Testis (tissue), 2 donors: ENCODE data around the gene ADORA1.

Experiments used
- CTCF ChIP-seq, 3 experiments: fragments of 450-650 bp in 2 of 3; fragments of 200-600 bp in 1 of 3; sonication (generic) in 1 of 3; IDR thresholded peaks; one replicate each; pipeline ENCODE4 v1.5.1; 2016 to 2019; ENCODE audit warnings: antibody characterized with exemption in 3 of 3, mild to moderate bottlenecking in 2 of 3, moderate library complexity in 1 of 3
- POLR2A ChIP-seq: fragments of 450-650 bp; IDR thresholded peaks from one replicate; pipeline ENCODE4 v1.6.1; 2017; ENCODE audit warnings: antibody characterized with exemption, mild to moderate bottlenecking, moderate library complexity

- TF ChIP-seq POLR2A (no peak), CTCF (IDR thresholded peaks at IDR 0.05) (no peak)
Observed at GRCh38 chr1:203085528-203086406, 41.8 kb upstream of the ADORA1 start, which contains the start of gene MYOG.
